HEK293 (cell line): ENCODE data around the gene GNB1.

ENCODE experiments used
- BCL11B ChIP-seq: fragments of 450-650 bp; formaldehyde crosslinking; IDR thresholded peaks from 2 replicates; pipeline ENCODE4 v1.5.1; 2016; ENCODE audit warnings: low read depth, missing biosample characterization, missing genetic modification characterization
- HIC1 ChIP-seq: fragments of 450-650 bp; formaldehyde crosslinking; IDR thresholded peaks from 2 replicates; pipeline ENCODE4 v1.5.1; 2016; ENCODE audit warnings: missing biosample characterization, missing genetic modification characterization
- HOXC10 ChIP-seq: sonication (generic); formaldehyde crosslinking; IDR thresholded peaks from 2 replicates; pipeline ENCODE4 v1.8.1; 2023; ENCODE audit warnings: mild to moderate bottlenecking, missing genetic modification reagents
- IKZF3 ChIP-seq: fragments of 450-650 bp; IDR thresholded peaks from 2 replicates; pipeline ENCODE4 v1.5.0; 2018; ENCODE audit warnings: missing biosample characterization, mild to moderate bottlenecking, missing genetic modification characterization, moderate library complexity
- KLF10 ChIP-seq: fragments of 450-650 bp; IDR thresholded peaks from 2 replicates; pipeline ENCODE4 v1.5.1; 2018; ENCODE audit warnings: missing biosample characterization, mild to moderate bottlenecking, missing genetic modification characterization
- KLF16 ChIP-seq: fragments of 450-650 bp; formaldehyde crosslinking; IDR thresholded peaks from 2 replicates; pipeline ENCODE4 v1.5.1; 2017; ENCODE audit warnings: missing biosample characterization, missing genetic modification characterization
- KLF9 ChIP-seq: fragments of 450-650 bp; formaldehyde crosslinking; IDR thresholded peaks from 2 replicates; pipeline ENCODE4 v1.5.1; 2016; ENCODE audit warnings: missing biosample characterization, missing genetic modification characterization, low read depth
- MYNN ChIP-seq: fragments of 450-650 bp; formaldehyde crosslinking; IDR thresholded peaks from 2 replicates; pipeline ENCODE4 v1.5.1; 2016; ENCODE audit warnings: missing biosample characterization, missing genetic modification characterization, borderline replicate concordance
- REPIN1 ChIP-seq: fragments of 450-650 bp; formaldehyde crosslinking; IDR thresholded peaks from 2 replicates; pipeline ENCODE4 v1.5.1; 2017; ENCODE audit warnings: missing biosample characterization, missing genetic modification characterization, low read depth
- ZEB2 ChIP-seq: fragments of 450-650 bp; formaldehyde crosslinking; IDR thresholded peaks from 2 replicates; pipeline ENCODE4 v1.5.1; 2016; ENCODE audit warnings: missing biosample characterization, missing genetic modification characterization
- ZFHX2 ChIP-seq: fragments of 450-650 bp; formaldehyde crosslinking; conservative IDR thresholded peaks from 2 replicates; pipeline ENCODE4 v1.5.1; 2016; ENCODE audit warnings: missing biosample characterization, missing genetic modification characterization
- ZFP3 ChIP-seq: fragments of 450-650 bp; formaldehyde crosslinking; IDR thresholded peaks from 2 replicates; pipeline ENCODE4 v1.5.1; 2016; ENCODE audit warnings: low read depth, missing biosample characterization, missing genetic modification characterization
- ZNF10 ChIP-seq: fragments of 450-650 bp; formaldehyde crosslinking; IDR thresholded peaks from 2 replicates; pipeline ENCODE4 v1.5.1; 2017; ENCODE audit warnings: missing biosample characterization, missing genetic modification characterization
- ZNF132 ChIP-seq: fragments of 450-650 bp; formaldehyde crosslinking; IDR thresholded peaks from 2 replicates; pipeline ENCODE4 v1.5.1; 2017; ENCODE audit warnings: missing biosample characterization, missing genetic modification characterization, borderline replicate concordance
- ZNF146 ChIP-seq: fragments of 450-650 bp; formaldehyde crosslinking; IDR thresholded peaks from 2 replicates; pipeline ENCODE4 v1.5.1; 2016; ENCODE audit warnings: missing biosample characterization, missing genetic modification characterization
- ZNF239 ChIP-seq: fragments of 450-650 bp; formaldehyde crosslinking; IDR thresholded peaks from 2 replicates; pipeline ENCODE4 v1.5.1; 2016; ENCODE audit warnings: missing biosample characterization, missing genetic modification characterization
- ZNF350 ChIP-seq: fragments of 450-650 bp; formaldehyde crosslinking; IDR thresholded peaks from 2 replicates; pipeline ENCODE4 v1.5.0; 2017; ENCODE audit warnings: missing biosample characterization, mild to moderate bottlenecking, missing genetic modification characterization
- ZNF513 ChIP-seq: fragments of 450-650 bp; IDR thresholded peaks from 2 replicates; pipeline ENCODE4 v1.5.1; 2018; ENCODE audit warnings: missing biosample characterization, missing genetic modification characterization
- ZNF529 ChIP-seq: fragments of 450-650 bp; formaldehyde crosslinking; IDR thresholded peaks from 2 replicates; pipeline ENCODE4 v1.5.1; 2017; ENCODE audit warnings: missing genetic modification characterization, missing biosample characterization; ENCODE audit not compliant: insufficient replicate concordance
- ZNF560 ChIP-seq: fragments of 450-650 bp; formaldehyde crosslinking; IDR thresholded peaks from 2 replicates; pipeline ENCODE4 v1.5.1; 2017; ENCODE audit warnings: missing biosample characterization, missing genetic modification characterization, borderline replicate concordance
- ZNF600 ChIP-seq: fragments of 450-650 bp; formaldehyde crosslinking; IDR thresholded peaks from 2 replicates; pipeline ENCODE4 v1.5.1; 2016; ENCODE audit warnings: missing biosample characterization, missing genetic modification characterization
- ZNF664 ChIP-seq: fragments of 450-650 bp; formaldehyde crosslinking; IDR thresholded peaks from 2 replicates; pipeline ENCODE4 v1.5.1; 2016; ENCODE audit warnings: missing biosample characterization, missing genetic modification characterization
- ZNF677 ChIP-seq: fragments of 450-650 bp; IDR thresholded peaks from 2 replicates; pipeline ENCODE4 v1.5.0; 2018; ENCODE audit warnings: missing biosample characterization, mild to moderate bottlenecking, missing genetic modification characterization, moderate library complexity
- ZNF704 ChIP-seq: fragments of 450-650 bp; formaldehyde crosslinking; IDR thresholded peaks from 2 replicates; pipeline ENCODE4 v1.5.1; 2016; ENCODE audit warnings: missing biosample characterization, missing genetic modification characterization
- ZNF76 ChIP-seq: fragments of 450-650 bp; formaldehyde crosslinking; IDR thresholded peaks from 2 replicates; pipeline ENCODE4; 2016; ENCODE audit warnings: low read depth, missing biosample characterization, missing genetic modification characterization, borderline replicate concordance
- ZNF791 ChIP-seq: fragments of 450-650 bp; formaldehyde crosslinking; IDR thresholded peaks from 2 replicates; pipeline ENCODE4 v1.5.1; 2016; ENCODE audit warnings: missing biosample characterization, missing genetic modification characterization
- TF ChIP-seq, protein P1 (sequence below): fragments of 450-650 bp; formaldehyde crosslinking; IDR thresholded peaks from 2 replicates; pipeline ENCODE4 v1.5.1; 2016; ENCODE audit warnings: missing biosample characterization, missing genetic modification characterization
- TF ChIP-seq, protein P2 (sequence below): fragments of 450-650 bp; formaldehyde crosslinking; IDR thresholded peaks from 2 replicates; pipeline ENCODE4 v1.5.1; 2016; ENCODE audit warnings: missing biosample characterization, missing genetic modification characterization
- TF ChIP-seq, protein P3 (sequence below): fragments of 450-650 bp; formaldehyde crosslinking; IDR thresholded peaks from 2 replicates; pipeline ENCODE4 v1.5.1; 2016; ENCODE audit warnings: missing biosample characterization, missing genetic modification characterization, low read depth

The GNB1 gene

GRCh38 chr1:1919304-1920056, 28.6 kb upstream of the GNB1 start (continued):
- no peak for TF ChIP-seq IKZF3 (tag by site-specific recombination)
- TF ChIP-seq ZEB2: peak; percentile 17; the same call in 1 of the 2 replicates
- TF ChIP-seq HOXC10: no peak
- TF ChIP-seq, protein P1, sequence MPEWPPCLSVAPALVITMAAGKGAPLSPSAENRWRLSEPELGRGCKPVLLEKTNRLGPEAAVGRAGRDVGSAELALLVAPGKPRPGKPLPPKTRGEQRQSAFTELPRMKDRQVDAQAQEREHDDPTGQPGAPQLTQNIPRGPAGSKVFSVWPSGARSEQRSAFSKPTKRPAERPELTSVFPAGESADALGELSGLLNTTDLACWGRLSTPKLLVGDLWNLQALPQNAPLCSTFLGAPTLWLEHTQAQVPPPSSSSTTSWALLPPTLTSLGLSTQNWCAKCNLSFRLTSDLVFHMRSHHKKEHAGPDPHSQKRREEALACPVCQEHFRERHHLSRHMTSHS (tag by site-specific recombination): no peak
- TF ChIP-seq KLF9 (tag by site-specific recombination): peak; percentile 100
- TF ChIP-seq ZNF664 (tag by site-specific recombination): no peak
- peak; percentile 83 for TF ChIP-seq KLF16 (tag by site-specific recombination)
- peak; percentile 100 for TF ChIP-seq ZFHX2 (tag by site-specific recombination)
- TF ChIP-seq ZNF10 (tag by site-specific recombination): no peak
- TF ChIP-seq ZNF132 (tag by site-specific recombination): no peak
- peak; percentile 73 for TF ChIP-seq HIC1 (tag by site-specific recombination)
- TF ChIP-seq ZFP3 (tag by site-specific recombination): no peak
- TF ChIP-seq, protein P2, sequence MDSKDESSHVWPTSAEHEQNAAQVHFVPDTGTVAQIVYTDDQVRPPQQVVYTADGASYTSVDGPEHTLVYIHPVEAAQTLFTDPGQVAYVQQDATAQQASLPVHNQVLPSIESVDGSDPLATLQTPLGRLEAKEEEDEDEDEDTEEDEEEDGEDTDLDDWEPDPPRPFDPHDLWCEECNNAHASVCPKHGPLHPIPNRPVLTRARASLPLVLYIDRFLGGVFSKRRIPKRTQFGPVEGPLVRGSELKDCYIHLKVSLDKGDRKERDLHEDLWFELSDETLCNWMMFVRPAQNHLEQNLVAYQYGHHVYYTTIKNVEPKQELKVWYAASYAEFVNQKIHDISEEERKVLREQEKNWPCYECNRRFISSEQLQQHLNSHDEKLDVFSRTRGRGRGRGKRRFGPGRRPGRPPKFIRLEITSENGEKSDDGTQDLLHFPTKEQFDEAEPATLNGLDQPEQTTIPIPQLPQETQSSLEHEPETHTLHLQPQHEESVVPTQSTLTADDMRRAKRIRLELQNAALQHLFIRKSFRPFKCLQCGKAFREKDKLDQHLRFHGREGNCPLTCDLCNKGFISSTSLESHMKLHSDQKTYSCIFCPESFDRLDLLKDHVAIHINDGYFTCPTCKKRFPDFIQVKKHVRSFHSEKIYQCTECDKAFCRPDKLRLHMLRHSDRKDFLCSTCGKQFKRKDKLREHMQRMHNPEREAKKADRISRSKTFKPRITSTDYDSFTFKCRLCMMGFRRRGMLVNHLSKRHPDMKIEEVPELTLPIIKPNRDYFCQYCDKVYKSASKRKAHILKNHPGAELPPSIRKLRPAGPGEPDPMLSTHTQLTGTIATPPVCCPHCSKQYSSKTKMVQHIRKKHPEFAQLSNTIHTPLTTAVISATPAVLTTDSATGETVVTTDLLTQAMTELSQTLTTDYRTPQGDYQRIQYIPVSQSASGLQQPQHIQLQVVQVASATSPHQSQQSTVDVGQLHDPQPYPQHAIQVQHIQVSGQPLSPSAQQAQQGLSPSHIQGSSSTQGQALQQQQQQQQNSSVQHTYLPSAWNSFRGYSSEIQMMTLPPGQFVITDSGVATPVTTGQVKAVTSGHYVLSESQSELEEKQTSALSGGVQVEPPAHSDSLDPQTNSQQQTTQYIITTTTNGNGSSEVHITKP (tag by site-specific recombination): peak; percentile 62
- TF ChIP-seq ZNF76 (tag by site-specific recombination): 0 out of 2 replicates have a peak, but pooled peaks have one; percentile 52
- TF ChIP-seq, protein P3, sequence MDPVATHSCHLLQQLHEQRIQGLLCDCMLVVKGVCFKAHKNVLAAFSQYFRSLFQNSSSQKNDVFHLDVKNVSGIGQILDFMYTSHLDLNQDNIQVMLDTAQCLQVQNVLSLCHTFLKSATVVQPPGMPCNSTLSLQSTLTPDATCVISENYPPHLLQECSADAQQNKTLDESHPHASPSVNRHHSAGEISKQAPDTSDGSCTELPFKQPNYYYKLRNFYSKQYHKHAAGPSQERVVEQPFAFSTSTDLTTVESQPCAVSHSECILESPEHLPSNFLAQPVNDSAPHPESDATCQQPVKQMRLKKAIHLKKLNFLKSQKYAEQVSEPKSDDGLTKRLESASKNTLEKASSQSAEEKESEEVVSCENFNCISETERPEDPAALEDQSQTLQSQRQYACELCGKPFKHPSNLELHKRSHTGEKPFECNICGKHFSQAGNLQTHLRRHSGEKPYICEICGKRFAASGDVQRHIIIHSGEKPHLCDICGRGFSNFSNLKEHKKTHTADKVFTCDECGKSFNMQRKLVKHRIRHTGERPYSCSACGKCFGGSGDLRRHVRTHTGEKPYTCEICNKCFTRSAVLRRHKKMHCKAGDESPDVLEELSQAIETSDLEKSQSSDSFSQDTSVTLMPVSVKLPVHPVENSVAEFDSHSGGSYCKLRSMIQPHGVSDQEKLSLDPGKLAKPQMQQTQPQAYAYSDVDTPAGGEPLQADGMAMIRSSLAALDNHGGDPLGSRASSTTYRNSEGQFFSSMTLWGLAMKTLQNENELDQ (tag by site-specific recombination): no peak
- TF ChIP-seq ZNF791 (tag by site-specific recombination): no peak
- no peak for TF ChIP-seq BCL11B (tag by site-specific recombination)
- TF ChIP-seq MYNN (tag by site-specific recombination): no peak
- TF ChIP-seq ZNF146 (tag by site-specific recombination): no peak
- peak; percentile 100 for TF ChIP-seq KLF10 (tag by site-specific recombination)
- TF ChIP-seq ZNF560 (tag by site-specific recombination): no peak
- TF ChIP-seq ZNF513: no peak
- no peak for TF ChIP-seq ZNF529 (tag by site-specific recombination)
- no peak for TF ChIP-seq REPIN1 (tag by site-specific recombination)
- no peak for TF ChIP-seq ZNF239
- TF ChIP-seq ZNF600 (tag by site-specific recombination): peak; percentile 79
- no peak for TF ChIP-seq ZNF704 (tag by site-specific recombination)
- TF ChIP-seq ZNF677 (tag by site-specific recombination): no peak
- no peak for TF ChIP-seq ZNF350 (tag by site-specific recombination)
